Central memory CD8-positive, alpha-beta T cell (primary cell): ENCODE results near the gene GCAT.
A peak's percentile ranks its signal among the peaks of the same experiment; 100 is the strongest.
"Not testable (repeated sequence)": the region's sequence is repeated elsewhere in the genome, so short reads cannot be mapped to it uniquely, and the experiment has no call there.

Experiments
- ATAC-seq: fragments of 150-1000 bp; cut with Tn5 transposase; replicated peaks from 2 replicates; pipeline ENCODE4 v1.10.0; 2022; ENCODE audit warnings: mild to moderate bottlenecking, moderate FRiP score, moderate number of reproducible peaks; ENCODE audit not compliant: poor library complexity, severe bottlenecking; ENCODE audit errors: extremely low read depth
- DNase-seq, 2 donors: peaks; one replicate each; pipeline ENCODE4 v3.0.0; 2021; ENCODE audit warnings: low spot score in 2 of 2
- H3K27ac Mint-ChIP-seq: one replicate; pipeline ENCODE4 v1.8.0; 2022; ENCODE audit warnings: low read depth, mild to moderate bottlenecking, moderate library complexity, mixed read lengths
- H3K27me3 Mint-ChIP-seq: one replicate; pipeline ENCODE4 v1.8.0; 2022; ENCODE audit warnings: mixed read lengths
- H3K36me3 Mint-ChIP-seq: one replicate; pipeline ENCODE4 v1.8.0; 2022; ENCODE audit warnings: mild to moderate bottlenecking, moderate library complexity, mixed read lengths; ENCODE audit not compliant: insufficient read depth
- H3K4me1 Mint-ChIP-seq: one replicate; pipeline ENCODE4 v1.8.0; 2022; ENCODE audit warnings: mixed read lengths
- H3K4me3 Mint-ChIP-seq: one replicate; pipeline ENCODE4 v1.8.0; 2022; ENCODE audit warnings: mild to moderate bottlenecking, moderate library complexity, mixed read lengths
- H3K9me3 Mint-ChIP-seq: one replicate; pipeline ENCODE4 v1.8.0; 2022; ENCODE audit warnings: mixed read lengths

GCAT gene

DNA sequence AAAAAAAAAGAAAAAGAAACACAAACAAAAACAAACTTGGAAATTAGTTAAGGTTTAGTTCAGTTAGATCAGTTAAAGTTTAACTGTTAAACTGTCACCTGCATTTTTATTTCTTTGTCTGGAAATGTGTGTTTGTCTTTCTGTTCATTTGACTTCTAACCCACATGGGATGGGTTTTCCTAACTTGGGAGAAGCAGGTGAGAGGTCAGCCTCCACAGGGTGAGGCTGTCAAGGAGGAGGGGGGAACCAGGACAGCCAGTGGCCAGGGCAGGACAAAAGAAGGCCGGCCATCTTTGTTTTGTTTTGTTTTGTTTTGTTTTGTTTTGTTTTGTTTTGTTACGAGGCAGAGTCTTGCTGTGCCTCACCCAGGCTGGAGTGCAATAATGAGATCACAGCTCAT lies 13.4 kb upstream of the GCAT start:
- Mint-ChIP-seq H3K9me3 (no peaks in the 10 kb centered on the region), H3K27ac (no peak overlapping the region), H3K27me3 (no peaks in the 10 kb centered on the region), H3K4me1 (no peaks in the 10 kb centered on the region), H3K36me3 (no peaks in the 10 kb centered on the region), H3K4me3 (no peak overlapping the region)
- ATAC-seq, result no peak
- DNase-seq, result no peak

DNA sequence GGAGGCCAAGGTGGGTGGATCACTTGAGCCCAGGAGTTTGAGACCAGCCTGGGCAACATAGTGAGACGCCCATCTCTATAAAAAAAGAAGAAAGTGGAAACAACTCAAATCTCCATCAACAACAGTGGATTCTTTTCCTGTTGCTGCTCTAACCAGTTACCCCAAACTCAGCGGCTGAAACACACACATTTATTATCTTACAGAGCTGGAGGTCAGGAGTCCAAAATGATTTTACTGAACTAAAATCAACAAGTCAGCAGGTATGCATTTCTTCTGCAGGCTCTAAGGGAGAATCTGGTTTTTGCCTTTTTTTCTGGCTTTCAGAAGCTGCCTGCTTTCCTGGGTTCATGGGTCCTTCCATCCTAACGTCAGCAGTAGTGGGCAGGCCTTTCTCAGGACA lies 11.7 kb upstream of the GCAT start:
- peaks cover 6% of the 10 kb centered on the region for H3K27me3 Mint-ChIP-seq
- ATAC-seq (no peak), DNase-seq (no peak)
- H3K27ac Mint-ChIP-seq, result no peak overlapping the region
- H3K36me3 Mint-ChIP-seq, result no peaks in the 10 kb centered on the region
- no peak overlapping the region for H3K4me3 Mint-ChIP-seq
- no peaks in the 10 kb centered on the region for H3K4me1 Mint-ChIP-seq
- no peaks in the 10 kb centered on the region for H3K9me3 Mint-ChIP-seq

DNA sequence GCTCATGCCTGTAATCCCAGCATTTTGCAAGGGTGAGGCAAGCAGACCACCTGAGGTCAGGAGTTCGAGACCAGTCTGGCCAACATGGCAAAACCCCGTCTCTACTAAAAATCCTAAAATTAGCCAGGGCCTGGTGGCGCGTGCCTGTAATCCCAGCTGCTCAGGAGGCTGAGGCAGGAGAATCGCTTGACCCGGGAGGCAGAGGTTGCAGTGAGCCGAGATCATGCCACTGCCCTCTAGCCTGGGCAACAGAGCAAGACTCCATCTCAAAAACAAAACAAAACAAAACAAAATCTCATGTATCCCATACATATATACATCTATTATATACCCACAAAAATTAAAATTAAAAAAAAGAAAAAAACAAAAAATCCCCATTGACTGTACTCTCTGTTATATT lies 10.5 kb upstream of the GCAT start:
- H3K4me1 Mint-ChIP-seq, H3K4me3 Mint-ChIP-seq, H3K36me3 Mint-ChIP-seq, H3K9me3 Mint-ChIP-seq, ATAC-seq, H3K27me3 Mint-ChIP-seq, DNase-seq, H3K27ac Mint-ChIP-seq: not testable (repeated sequence)

DNA sequence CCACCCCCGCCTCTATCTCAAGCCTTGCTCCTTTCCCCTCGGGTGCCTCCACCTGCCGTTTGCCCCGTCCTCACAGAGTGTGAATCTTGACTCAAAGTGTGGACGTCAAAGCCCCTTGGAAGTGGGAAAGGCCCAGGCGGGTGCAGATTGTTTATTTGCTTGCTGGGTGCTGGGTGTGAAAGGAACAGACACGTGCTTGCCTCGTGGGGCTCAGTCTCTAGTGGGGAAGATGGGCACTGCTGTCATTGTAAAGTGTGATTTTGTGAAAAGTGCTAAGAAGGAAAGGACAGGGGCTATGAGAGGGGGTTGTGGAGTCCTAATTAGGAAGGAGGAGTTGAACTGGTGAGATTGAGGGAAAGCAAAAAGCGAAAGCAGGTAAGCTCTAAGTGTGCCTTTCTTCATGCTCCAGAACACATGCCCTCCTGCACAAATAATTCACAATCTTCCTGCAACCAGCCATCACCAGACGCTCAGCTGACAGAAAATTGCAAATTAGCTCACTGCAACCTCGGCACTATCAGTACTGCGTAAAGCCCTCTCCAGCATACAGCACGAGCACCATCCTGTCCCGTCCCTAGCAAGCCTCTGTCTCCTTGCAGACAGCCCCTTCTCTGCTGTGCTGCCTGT lies 9.7 kb upstream of the GCAT start:
- H3K27ac Mint-ChIP-seq, result no peak overlapping the region

DNA sequence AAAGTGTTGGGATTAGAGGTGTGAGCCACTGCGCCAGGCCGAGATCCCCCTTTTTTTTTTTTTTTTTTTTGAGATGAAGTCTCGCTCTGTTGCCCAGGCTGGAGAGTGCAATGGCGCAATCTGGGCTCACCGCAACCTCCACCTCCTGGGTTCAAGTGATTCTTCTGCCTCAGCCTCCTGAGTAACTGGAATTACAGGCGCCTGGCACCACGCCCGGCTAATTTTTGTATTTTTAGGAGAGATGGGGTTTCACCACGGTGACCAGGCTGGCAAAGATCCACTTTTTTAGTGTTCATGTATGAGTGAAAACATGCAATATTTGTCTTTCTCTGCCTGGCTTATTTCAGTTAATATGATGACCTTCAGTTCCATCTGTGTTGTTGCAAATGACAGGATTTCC lies 7.8 kb upstream of the GCAT start:
- H3K27me3 Mint-ChIP-seq, result peaks cover 31% of the 10 kb centered on the region
- not testable (repeated sequence) for H3K36me3 Mint-ChIP-seq, H3K27ac Mint-ChIP-seq, H3K4me3 Mint-ChIP-seq, ATAC-seq, H3K9me3 Mint-ChIP-seq, DNase-seq
- H3K4me1 Mint-ChIP-seq, result peaks cover 14% of the 10 kb centered on the region

More for the DNA sequence above, 9.7 kb upstream of the GCAT start:
- H3K9me3 Mint-ChIP-seq, result no peaks in the 10 kb centered on the region
- peaks cover 5% of the 10 kb centered on the region for H3K4me1 Mint-ChIP-seq
- H3K36me3 Mint-ChIP-seq, result no peaks in the 10 kb centered on the region
- ATAC-seq (peak; percentile 28), DNase-seq (no peak)
- no peak overlapping the region for H3K4me3 Mint-ChIP-seq
- H3K27me3 Mint-ChIP-seq, result peaks cover 14% of the 10 kb centered on the region

DNA sequence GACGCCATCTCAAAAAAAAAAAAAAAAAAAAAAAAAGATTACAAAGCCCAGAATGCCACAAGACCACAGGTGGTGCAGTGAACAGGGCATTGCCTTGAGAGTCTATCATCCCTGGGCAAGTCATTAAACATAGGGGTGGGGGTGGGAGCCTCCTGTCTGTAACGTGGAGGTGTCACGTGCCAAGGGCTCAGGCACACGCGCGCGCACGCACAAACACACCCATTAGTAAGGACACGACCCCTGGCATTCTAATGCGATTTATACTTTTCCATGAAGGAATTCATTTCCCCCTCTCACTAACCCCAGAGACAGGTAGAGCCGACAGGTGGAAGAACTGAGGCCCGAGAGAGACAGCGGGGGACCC lies 5.8 kb upstream of the GCAT start:
- no peaks in the 10 kb centered on the region for H3K9me3 Mint-ChIP-seq
- no peak overlapping the region for H3K27ac Mint-ChIP-seq
- ATAC-seq (no peak), DNase-seq (no peak)
- peak overlapping the region; percentile 59 for H3K4me3 Mint-ChIP-seq
- peaks cover 28% of the 10 kb centered on the region for H3K4me1 Mint-ChIP-seq
- H3K36me3 Mint-ChIP-seq, result peaks cover 5% of the 10 kb centered on the region
- H3K27me3 Mint-ChIP-seq, result peaks cover 50% of the 10 kb centered on the region

DNA sequence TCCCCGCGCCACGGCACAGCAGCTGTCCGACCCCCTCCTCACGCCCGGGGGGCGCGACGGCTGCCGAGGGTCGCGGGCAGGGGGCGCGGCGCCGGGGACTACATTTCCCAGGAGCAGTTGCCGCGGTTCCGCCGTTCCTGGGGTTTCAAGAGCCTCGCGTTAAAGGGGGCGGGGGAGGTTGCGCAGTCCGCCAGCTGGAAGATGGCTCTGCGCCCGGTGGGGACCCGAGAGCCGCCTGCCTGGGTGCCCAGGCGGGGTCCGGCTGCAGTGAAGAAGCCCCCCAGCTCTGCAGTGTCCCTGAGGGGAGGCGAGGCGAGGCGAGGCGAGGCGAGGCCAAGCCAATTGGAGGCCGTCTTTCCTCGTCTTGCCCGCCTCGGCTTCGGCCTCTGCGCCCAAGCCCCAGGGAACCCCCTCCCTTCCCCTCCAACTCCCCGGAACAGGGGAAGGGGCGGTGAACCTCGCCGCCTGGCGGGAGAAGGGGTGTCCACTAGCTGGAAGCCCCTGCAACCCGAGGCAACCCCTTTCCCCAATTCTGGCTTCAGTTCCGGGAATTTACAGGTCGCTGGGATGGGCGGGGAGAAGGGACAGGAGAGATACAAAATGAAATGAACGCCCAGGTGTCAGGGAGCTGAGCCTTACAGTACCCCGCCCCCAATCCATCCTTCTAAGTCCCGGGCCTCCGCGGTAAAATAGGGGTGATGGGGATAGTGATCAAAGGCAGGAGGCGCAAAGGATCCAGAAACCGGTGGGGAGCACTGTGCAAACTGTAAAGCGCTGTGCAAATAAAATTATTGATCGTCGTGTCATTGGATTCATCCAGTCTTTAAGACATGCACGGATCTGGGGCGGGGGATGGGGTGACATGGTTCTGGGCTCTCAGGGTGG lies 5.2 kb upstream of the GCAT start:
- Mint-ChIP-seq H3K27me3 (peaks cover 55% of the 10 kb centered on the region), H3K4me1 (peaks cover 28% of the 10 kb centered on the region), H3K4me3 (peak overlapping the region; percentile 59), H3K9me3 (no peaks in the 10 kb centered on the region), H3K27ac (no peak overlapping the region), H3K36me3 (peaks cover 5% of the 10 kb centered on the region)
- ATAC-seq (no peak), DNase-seq (no peak)

DNA sequence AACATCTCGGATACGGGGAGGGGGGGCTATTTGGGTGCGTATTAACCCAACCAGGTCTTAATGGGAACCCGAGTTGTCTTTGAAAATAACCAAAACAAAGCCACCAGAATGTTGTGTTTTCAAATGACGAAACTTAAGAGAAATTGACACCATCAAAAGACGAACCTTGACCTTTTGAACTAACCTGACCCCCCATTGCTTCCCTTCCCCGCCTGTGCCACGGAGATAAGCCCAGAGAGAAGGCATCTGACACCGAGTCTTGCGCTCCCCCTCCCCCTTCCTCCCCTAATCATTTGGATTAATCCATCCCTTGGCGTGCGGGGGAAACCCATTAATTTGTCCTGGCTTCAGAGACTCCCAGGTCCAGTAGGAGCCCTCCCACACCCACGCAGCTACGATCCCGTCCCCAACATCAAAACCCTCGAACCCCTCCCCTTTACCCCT lies 4.5 kb upstream of the GCAT start:
- DNase-seq, result no peak
- ATAC-seq, result no peak
- peaks cover 5% of the 10 kb centered on the region for H3K36me3 Mint-ChIP-seq
- H3K4me3 Mint-ChIP-seq, result peak overlapping the region; percentile 59
- peaks cover 56% of the 10 kb centered on the region for H3K27me3 Mint-ChIP-seq
- no peak overlapping the region for H3K27ac Mint-ChIP-seq
- no peaks in the 10 kb centered on the region for H3K9me3 Mint-ChIP-seq
- peaks cover 33% of the 10 kb centered on the region for H3K4me1 Mint-ChIP-seq

DNA sequence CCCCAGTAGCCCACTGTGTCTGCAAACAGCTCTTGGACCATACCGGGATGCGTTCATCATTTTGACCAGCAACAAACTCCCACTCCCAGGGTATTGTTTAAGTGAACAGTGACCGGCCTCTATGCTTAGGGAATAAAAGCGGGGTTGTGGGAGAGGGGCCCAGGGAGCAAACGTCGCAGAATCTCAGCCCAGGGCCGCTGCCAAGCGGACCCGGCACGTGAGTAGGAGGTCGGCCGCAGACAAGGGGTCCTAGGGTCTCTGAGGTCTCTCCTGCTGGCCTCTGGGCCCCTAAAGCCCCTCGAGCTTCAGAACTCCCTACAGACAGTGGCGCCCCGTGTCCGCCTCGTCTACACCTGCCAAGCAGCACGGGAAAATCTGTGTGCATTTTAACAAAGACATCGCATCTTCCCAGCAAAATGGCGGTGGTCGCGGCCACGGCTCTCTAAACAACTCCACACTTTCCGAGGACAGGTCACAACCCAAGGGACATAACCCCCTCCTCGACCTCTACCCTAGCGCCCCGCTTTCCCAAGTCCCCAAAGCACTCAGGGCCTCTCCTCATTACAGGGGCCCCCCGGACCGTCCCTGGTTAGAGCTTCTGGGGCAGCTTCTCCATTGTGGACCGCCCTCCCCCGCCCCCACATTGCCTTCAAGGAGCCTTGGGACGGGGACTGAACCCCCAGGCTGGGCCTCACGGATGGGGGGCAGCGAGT lies 3.9 kb upstream of the GCAT start:
- Mint-ChIP-seq H3K27ac (no peak overlapping the region), H3K27me3 (peaks cover 62% of the 10 kb centered on the region), H3K36me3 (peaks cover 5% of the 10 kb centered on the region), H3K4me1 (peaks cover 39% of the 10 kb centered on the region), H3K4me3 (peak overlapping the region; percentile 71), H3K9me3 (no peaks in the 10 kb centered on the region)
- ATAC-seq (no peak), DNase-seq (no peak)

DNA sequence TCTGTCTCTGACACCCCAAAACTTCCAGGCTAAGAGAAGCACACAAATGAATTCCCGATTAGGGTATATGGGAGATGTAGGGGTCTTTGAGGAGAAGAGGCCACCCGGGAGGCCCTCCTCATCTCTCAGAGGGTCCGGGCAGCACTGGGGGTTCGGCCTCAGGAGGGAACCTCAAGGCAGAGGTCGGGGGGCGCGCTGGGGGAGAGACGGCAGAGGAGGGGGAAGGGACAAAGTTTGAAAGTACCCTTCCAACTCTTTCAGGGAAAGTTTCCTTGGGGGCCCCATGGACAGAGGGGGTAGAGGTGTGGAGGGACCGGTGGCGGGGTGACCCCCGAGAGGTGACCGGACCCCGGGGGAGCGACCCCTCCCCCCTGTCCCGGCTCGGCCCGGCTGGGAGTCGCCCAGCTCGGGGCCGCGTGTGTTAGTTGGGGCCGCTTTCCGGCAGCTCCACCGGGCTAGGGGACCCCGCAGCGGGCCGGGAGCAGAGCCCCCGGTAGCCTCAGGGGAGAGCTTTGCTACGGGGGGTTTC lies 3.3 kb upstream of the GCAT start:
- Mint-ChIP-seq H3K27ac (no peak overlapping the region), H3K9me3 (no peaks in the 10 kb centered on the region), H3K27me3 (peaks cover 68% of the 10 kb centered on the region), H3K36me3 (peaks cover 5% of the 10 kb centered on the region), H3K4me1 (peaks cover 39% of the 10 kb centered on the region), H3K4me3 (peak overlapping the region; percentile 71)
- DNase-seq (no peak), ATAC-seq (no peak)

DNA sequence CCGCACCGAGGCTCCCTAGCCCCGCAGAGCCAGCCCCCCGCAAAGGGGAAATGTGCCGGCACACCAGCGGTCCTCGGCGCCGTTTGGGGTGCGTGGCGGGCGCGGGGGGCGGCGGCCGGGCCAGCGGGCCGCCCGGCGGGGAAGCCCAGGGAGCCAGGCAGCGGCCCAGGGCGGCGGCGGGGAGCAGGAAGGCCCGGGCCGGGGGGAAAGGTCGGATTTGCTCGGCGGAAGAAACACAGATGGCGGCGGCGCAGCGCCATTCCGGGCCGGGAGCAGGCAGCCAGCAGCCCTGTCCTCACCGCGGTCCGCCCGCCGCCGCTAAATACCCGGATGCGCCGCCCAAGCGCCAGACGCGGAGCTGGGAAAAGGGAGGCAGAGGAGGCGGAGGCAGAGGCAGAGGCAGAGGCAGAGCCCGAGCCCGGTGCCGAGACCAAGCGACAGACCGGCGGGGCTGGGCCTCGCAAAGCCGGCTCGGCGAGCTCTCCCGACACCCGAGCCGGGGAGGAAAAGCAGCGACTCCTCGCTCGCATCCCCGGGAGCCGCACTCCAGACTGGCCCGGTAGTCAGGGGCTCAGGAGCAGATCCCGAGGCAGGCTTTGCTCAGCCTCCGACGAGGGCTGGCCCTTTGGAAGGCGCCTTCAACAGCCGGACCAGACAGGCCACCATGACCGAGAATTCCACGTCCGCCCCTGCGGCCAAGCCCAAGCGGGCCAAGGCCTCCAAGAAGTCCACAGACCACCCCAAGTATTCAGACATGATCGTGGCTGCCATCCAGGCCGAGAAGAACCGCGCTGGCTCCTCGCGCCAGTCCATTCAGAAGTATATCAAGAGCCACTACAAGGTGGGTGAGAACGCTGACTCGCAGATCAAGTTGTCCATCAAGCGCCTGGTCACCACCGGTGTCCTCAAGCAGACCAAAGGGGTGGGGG lies 2.6 kb upstream of the GCAT start:
- no peak overlapping the region for H3K27ac Mint-ChIP-seq
- peaks cover 39% of the 10 kb centered on the region for H3K4me1 Mint-ChIP-seq

DNA sequence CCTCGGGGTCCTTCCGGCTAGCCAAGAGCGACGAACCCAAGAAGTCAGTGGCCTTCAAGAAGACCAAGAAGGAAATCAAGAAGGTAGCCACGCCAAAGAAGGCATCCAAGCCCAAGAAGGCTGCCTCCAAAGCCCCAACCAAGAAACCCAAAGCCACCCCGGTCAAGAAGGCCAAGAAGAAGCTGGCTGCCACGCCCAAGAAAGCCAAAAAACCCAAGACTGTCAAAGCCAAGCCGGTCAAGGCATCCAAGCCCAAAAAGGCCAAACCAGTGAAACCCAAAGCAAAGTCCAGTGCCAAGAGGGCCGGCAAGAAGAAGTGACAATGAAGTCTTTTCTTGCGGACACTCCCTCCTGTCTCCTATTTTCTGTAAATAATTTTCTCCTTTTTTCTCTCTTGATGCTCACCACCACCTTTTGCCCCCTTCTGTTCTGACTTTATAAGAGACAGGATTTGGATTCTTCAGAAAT lies 1.9 kb upstream of the GCAT start:
- H3K27ac Mint-ChIP-seq, result no peak overlapping the region
- no peaks in the 10 kb centered on the region for H3K9me3 Mint-ChIP-seq
- H3K36me3 Mint-ChIP-seq, result peaks cover 5% of the 10 kb centered on the region
- H3K4me3 Mint-ChIP-seq, result peak overlapping the region; percentile 71
- H3K27me3 Mint-ChIP-seq, result peaks cover 64% of the 10 kb centered on the region
- peaks cover 39% of the 10 kb centered on the region for H3K4me1 Mint-ChIP-seq
- ATAC-seq (no peak), DNase-seq (no peak)

More for the DNA sequence above, 2.6 kb upstream of the GCAT start:
- H3K4me3 Mint-ChIP-seq, result peak overlapping the region; percentile 71
- peaks cover 5% of the 10 kb centered on the region for H3K36me3 Mint-ChIP-seq
- DNase-seq (peak in 1 of 2 donors; percentile 35), ATAC-seq (no peak)
- no peaks in the 10 kb centered on the region for H3K9me3 Mint-ChIP-seq
- peaks cover 70% of the 10 kb centered on the region for H3K27me3 Mint-ChIP-seq
